AG04449 (cell line): ENCODE results near the gene VPS37D.

ENCODE experiments used
- CTCF ChIA-PET: fragments of 350-600 bp; formaldehyde crosslinking; extraction: SDS; loops from one replicate; lab custom pipeline; 2021; ENCODE audit warnings: antibody characterized with exemption; lab: Yijun Ruan, JAX
- POLR2A ChIA-PET: fragments of 400-600, 350-600 bp; formaldehyde crosslinking; extraction: SDS; loops from one replicate; lab custom pipeline; 2020; ENCODE audit warnings: antibody characterized with exemption, inconsistent platforms; lab: Yijun Ruan, JAX
- DNase-seq: peaks from one replicate; pipeline ENCODE4 v3.0.0-alpha.2; 2010; ENCODE audit warnings: low read depth, low spot score
- H3K4me3 ChIP-seq: 2 replicates; pipeline ENCODE4 v1.5.1; 2011; ENCODE audit warnings: low read depth, mild to moderate bottlenecking, control low read depth, low read length
- TF ChIP-seq, protein P1 (sequence below): IDR thresholded peaks from one replicate; pipeline ENCODE4 v1.5.1; 2011; ENCODE audit warnings: mild to moderate bottlenecking, moderate library complexity, low read length, control low read depth, inconsistent platforms; ENCODE audit not compliant: insufficient read depth; ENCODE audit errors: missing control alignments

Gene VPS37D

GRCh38 chr7:73688288-73688687 is 20.7 kb downstream of the VPS37D start:
- H3K4me3 ChIP-seq: no peak overlapping the region
- ChIA-PET CTCF (interaction anchor here (1.1 to 1.3 kb wide), 2 partner anchors 37 to 38 kb away, joined by 3 read pairs; no protein-coding TSS in a partner anchor), POLR2A (no interaction called here)
- no peak for DNase-seq
- TF ChIP-seq, protein P1, sequence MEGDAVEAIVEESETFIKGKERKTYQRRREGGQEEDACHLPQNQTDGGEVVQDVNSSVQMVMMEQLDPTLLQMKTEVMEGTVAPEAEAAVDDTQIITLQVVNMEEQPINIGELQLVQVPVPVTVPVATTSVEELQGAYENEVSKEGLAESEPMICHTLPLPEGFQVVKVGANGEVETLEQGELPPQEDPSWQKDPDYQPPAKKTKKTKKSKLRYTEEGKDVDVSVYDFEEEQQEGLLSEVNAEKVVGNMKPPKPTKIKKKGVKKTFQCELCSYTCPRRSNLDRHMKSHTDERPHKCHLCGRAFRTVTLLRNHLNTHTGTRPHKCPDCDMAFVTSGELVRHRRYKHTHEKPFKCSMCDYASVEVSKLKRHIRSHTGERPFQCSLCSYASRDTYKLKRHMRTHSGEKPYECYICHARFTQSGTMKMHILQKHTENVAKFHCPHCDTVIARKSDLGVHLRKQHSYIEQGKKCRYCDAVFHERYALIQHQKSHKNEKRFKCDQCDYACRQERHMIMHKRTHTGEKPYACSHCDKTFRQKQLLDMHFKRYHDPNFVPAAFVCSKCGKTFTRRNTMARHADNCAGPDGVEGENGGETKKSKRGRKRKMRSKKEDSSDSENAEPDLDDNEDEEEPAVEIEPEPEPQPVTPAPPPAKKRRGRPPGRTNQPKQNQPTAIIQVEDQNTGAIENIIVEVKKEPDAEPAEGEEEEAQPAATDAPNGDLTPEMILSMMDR: no peak

DNA sequence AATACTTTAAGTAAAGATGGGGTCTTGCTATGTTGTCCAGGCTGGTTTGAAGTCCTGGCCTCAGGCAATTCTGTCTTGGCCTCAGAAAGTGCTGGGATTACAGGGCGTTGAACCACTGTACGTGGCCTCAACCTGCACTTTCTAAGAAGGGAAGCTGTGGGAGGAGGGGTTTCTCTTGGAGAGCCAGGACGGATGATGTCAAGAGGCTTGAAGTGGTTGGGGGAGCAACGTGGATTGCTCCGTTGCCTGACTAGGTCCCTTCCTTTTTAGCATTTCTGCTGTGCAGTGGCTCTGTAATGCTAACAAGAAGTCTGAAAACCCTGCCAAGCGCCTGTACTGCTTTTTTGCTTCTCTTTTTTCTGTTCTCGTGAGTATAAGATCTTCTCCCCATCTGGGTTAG is 23.0 kb downstream of the VPS37D start:
- TF ChIP-seq, protein P1: no peak
- POLR2A ChIA-PET: no interaction called here
- H3K4me3 ChIP-seq: no peak overlapping the region
- CTCF ChIA-PET: interaction anchor here (0.9 to 3.1 kb wide), 4 partner anchors 11 to 83 kb away, joined by 3 to 25 read pairs (median 6); no protein-coding TSS in a partner anchor
- no peak for DNase-seq

GRCh38 chr7:73696372-73696771 is 28.7 kb downstream of the VPS37D start:
- CTCF ChIA-PET: interaction anchor here (1.2 to 1.9 kb wide), 5 partner anchors 9 to 89 kb away, joined by 3 to 11 read pairs (median 5); partner anchors contain the start of gene VPS37D
- H3K4me3 ChIP-seq: no peak overlapping the region
- TF ChIP-seq, protein P1: no peak
- POLR2A ChIA-PET: interaction anchor here (1.3 kb wide), 1 partner anchor 10 kb away, joined by 4 read pairs; no protein-coding TSS in a partner anchor
- DNase-seq: no peak

DNA sequence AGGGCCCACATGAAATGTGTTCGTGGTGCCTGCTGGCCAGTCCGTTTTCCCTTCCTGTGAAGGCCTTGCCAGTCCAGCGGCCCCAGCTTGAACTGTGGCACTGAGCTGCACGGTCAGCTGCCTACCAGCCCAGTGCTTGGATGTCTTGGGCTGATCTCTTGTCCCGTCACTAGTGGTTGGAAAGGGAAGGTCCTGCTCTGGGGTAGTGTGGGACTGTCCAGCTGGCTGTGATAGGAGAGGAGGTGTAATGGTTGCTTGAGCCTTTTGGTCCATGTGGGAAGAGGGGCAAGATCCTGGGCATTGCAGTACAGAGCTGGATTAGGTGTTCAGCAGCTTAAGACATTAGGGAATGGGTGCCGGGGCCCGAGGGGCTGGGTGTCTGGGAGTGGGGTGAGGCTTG is 30.8 kb downstream of the VPS37D start:
- DNase-seq: no peak
- TF ChIP-seq, protein P1: no peak
- H3K4me3 ChIP-seq: no peak overlapping the region
- POLR2A ChIA-PET: interaction anchor here (0.6 to 1.0 kb wide), 3 partner anchors 17 to 132 kb away, joined by 3 to 5 read pairs (median 4); partner anchors contain the start of gene ABHD11
- CTCF ChIA-PET: interaction anchor here (1.5 to 1.9 kb wide), 2 partner anchors 30 to 91 kb away, joined by 5 to 7 read pairs; partner anchors contain the start of gene VPS37D

- no peak overlapping the region for H3K4me3 ChIP-seq
- ChIA-PET POLR2A (interaction anchor here (0.8 to 1.0 kb wide), 2 partner anchors 16 to 39 kb away, joined by 3 to 4 read pairs; partner anchors contain the start of gene ABHD11), CTCF (interaction anchor here (1.0 to 3.6 kb wide), 2 partner anchors 11 to 21 kb away, joined by 4 to 29 read pairs; no protein-coding TSS in a partner anchor)
- TF ChIP-seq, protein P1: no peak
- DNase-seq: no peak
Observed at GRCh38 chr7:73699370-73700068, 31.9 kb downstream of the VPS37D start.

DNA sequence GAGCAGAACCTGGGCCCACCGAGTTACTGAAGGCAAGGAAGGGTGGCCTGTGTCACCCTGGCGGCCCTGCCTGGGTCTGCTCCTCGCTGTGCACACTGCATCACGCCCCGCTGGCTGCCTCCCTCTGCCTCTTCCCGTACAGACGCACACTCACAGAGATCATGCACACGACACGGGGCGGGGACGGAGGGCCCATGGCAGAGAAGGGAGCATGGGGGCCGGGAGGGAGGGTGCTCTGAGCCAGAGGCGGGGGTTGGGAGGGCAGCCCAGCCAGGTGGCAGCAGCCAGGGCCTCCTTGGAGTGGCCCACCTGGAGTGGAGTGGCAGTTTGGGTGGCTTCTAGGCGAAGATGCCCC is 32.4 kb downstream of the VPS37D start:
- no peak for DNase-seq
- TF ChIP-seq, protein P1: no peak
- CTCF ChIA-PET: interaction anchor here (1.0 to 3.6 kb wide), 4 partner anchors 8 to 32 kb away, joined by 4 to 29 read pairs (median 15); no protein-coding TSS in a partner anchor
- POLR2A ChIA-PET: no interaction called here
- no peak overlapping the region for H3K4me3 ChIP-seq
